ENCODE results near the gene NR6A1.

NR6A1 gene

GRCh38 chr9:124514874-124515273 is 256.2 kb downstream of the NR6A1 start:
- H3K27me3 ChIP-seq (ENCODE audit: control insufficient read depth, insufficient read depth, low read length) = peaks cover 62% of the 10 kb centered on the region

DNA sequence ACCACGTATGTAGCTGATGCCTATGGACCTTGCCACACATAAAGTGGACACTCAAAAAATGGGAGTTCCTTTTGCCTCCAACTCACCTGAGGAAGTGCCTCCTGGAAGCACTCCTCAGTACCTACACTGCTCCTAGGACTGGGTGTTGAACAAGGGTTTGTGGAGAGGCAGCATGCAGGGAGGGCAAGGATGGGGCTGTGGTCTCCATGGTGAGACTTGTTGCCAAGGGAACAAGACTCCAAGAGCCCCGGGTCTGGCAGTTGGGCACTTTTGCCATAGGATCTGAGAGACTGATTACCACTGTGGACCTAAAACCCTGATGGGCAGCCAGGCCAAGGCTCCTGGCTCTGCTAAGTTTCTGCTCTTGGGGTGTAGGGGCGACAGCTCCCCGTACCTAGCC is 257.0 kb downstream of the NR6A1 start:
- Histone ChIP-seq H3K9me3 (replicated peaks; ENCODE audit: low read length) (no peaks in the 10 kb centered on the region), H3K4me1 (ENCODE audit: control insufficient read depth, insufficient read depth, low read length) (no peaks in the 10 kb centered on the region), H3K27me3 (ENCODE audit: control insufficient read depth, insufficient read depth, low read length) (peaks cover 59% of the 10 kb centered on the region), H3K4me3 (ENCODE audit: low read length) (no peak overlapping the region), H3K4me2 (ENCODE audit: low read length) (no peak overlapping the region), H3K36me3 (ENCODE audit: insufficient read depth, low read length) (no peaks in the 10 kb centered on the region), H3K9ac (ENCODE audit: low read depth, low read length) (no peak overlapping the region)

More at GRCh38 chr9:124514874-124515273, 256.2 kb downstream of the NR6A1 start:
- Histone ChIP-seq H3K9ac (ENCODE audit: low read depth, low read length) (no peak overlapping the region), H3K4me1 (ENCODE audit: control insufficient read depth, insufficient read depth, low read length) (no peaks in the 10 kb centered on the region), H3K36me3 (ENCODE audit: insufficient read depth, low read length) (no peaks in the 10 kb centered on the region), H3K4me3 (ENCODE audit: low read length) (no peak overlapping the region), H3K4me2 (ENCODE audit: low read length) (no peak overlapping the region), H3K9me3 (replicated peaks; ENCODE audit: low read length) (no peaks in the 10 kb centered on the region)

- no peak overlapping the region for H3K4me2 ChIP-seq (ENCODE audit: low read length)
- H3K4me1 ChIP-seq (ENCODE audit: control insufficient read depth, insufficient read depth, low read length) = no peaks in the 10 kb centered on the region
- H3K36me3 ChIP-seq (ENCODE audit: insufficient read depth, low read length) = no peaks in the 10 kb centered on the region
- no peak overlapping the region for H3K9ac ChIP-seq (ENCODE audit: low read depth, low read length)
- H3K27me3 ChIP-seq (ENCODE audit: control insufficient read depth, insufficient read depth, low read length) = peaks cover 54% of the 10 kb centered on the region
- no peaks in the 10 kb centered on the region for H3K9me3 ChIP-seq (replicated peaks; ENCODE audit: low read length)
- no peak overlapping the region for H3K4me3 ChIP-seq (ENCODE audit: low read length)
These were observed 257.6 kb downstream of the NR6A1 start for GRCh38 chr9:124513376-124513994.

- Histone ChIP-seq H3K27me3 (ENCODE audit: control insufficient read depth, insufficient read depth, low read length) (peaks cover 47% of the 10 kb centered on the region), H3K4me1 (ENCODE audit: control insufficient read depth, insufficient read depth, low read length) (no peaks in the 10 kb centered on the region), H3K9ac (ENCODE audit: low read depth, low read length) (no peak overlapping the region), H3K4me2 (ENCODE audit: low read length) (no peak overlapping the region), H3K36me3 (ENCODE audit: insufficient read depth, low read length) (no peaks in the 10 kb centered on the region), H3K9me3 (replicated peaks; ENCODE audit: low read length) (no peaks in the 10 kb centered on the region), H3K4me3 (ENCODE audit: low read length) (no peak overlapping the region)
These were observed 258.3 kb downstream of the NR6A1 start for GRCh38 chr9:124512806-124513204.

DNA sequence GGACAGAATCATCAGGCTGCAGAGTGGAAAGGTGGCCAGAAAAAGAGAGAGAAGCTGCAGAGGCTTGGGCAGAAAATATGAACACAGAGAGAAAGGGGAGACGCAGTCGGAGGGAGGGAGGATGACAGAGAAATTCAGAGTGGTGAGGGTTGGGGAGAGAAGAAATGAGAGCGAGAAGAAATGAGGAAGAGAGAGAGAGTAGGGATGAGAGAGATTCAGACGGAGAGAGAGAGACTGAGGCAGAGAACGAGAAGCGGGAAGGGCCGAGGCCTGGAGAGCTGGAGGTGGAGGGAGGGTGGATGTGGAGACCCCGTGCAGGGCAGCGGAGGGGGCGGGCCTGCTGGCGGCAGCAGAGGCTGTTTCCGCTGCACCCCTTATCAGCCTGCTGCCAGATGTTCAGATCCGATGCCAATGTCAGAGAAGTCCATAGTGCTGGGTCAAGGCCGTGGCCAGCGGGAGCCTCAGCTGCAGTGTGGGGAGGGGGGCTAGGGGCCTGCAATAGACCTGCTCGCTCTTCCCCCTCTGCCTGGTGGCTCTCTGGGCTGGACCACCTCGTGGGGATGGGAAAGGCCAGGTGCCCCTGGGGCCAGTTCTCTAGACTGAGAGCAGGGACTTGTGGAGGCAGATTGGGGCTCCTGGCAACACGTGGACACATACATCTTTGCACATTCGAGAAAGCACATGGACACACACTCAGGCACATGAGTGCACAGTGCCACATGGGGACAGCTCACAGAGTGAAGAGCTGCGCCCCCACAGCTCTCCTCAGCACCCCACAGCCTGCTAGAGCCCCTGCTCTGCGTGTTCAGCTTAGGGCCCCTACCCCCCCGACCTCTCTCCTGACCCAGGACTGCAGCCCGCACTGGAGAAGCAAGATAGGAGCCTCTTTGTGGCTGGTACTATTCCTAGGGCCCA is 259.0 kb downstream of the NR6A1 start:
- Histone ChIP-seq H3K36me3 (ENCODE audit: insufficient read depth, low read length) (no peaks in the 10 kb centered on the region), H3K27me3 (ENCODE audit: control insufficient read depth, insufficient read depth, low read length) (peaks cover 43% of the 10 kb centered on the region), H3K9me3 (replicated peaks; ENCODE audit: low read length) (no peaks in the 10 kb centered on the region), H3K4me3 (ENCODE audit: low read length) (no peak overlapping the region), H3K4me2 (ENCODE audit: low read length) (no peak overlapping the region), H3K9ac (ENCODE audit: low read depth, low read length) (no peak overlapping the region), H3K4me1 (ENCODE audit: control insufficient read depth, insufficient read depth, low read length) (no peaks in the 10 kb centered on the region)

DNA sequence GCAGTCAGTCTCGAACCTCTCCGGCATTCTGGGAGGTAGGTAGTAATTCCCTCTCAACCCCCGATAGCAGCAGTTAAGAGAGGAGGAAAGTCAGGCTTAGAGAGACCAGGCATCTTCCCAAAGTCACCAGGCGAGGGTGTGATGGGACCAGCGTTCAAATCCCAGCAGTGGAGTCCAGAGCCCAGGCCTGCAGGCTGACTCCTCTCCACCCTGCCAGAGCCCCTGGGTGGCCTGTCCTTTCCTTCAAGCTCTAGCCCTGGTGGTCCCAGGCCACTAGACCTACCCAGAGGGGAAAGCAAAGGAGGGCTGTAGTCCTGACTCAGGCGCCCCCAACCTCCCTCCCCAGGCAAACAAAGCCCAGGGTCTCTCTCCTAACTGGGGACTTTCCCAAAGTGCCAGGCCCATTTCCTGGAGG is 259.7 kb downstream of the NR6A1 start:
- no peak overlapping the region for H3K9ac ChIP-seq (ENCODE audit: low read depth, low read length)
- H3K9me3 ChIP-seq (replicated peaks; ENCODE audit: low read length) = no peaks in the 10 kb centered on the region

GRCh38 chr9:124510650-124511425 is 260.3 kb downstream of the NR6A1 start:
- Histone ChIP-seq H3K4me1 (ENCODE audit: control insufficient read depth, insufficient read depth, low read length) (no peaks in the 10 kb centered on the region), H3K36me3 (ENCODE audit: insufficient read depth, low read length) (no peaks in the 10 kb centered on the region), H3K9ac (ENCODE audit: low read depth, low read length) (no peak overlapping the region), H3K27me3 (ENCODE audit: control insufficient read depth, insufficient read depth, low read length) (peaks cover 40% of the 10 kb centered on the region), H3K9me3 (replicated peaks; ENCODE audit: low read length) (no peaks in the 10 kb centered on the region), H3K4me2 (ENCODE audit: low read length) (no peak overlapping the region), H3K4me3 (ENCODE audit: low read length) (no peak overlapping the region)

More for the DNA sequence above, 259.7 kb downstream of the NR6A1 start:
- H3K27me3 ChIP-seq (ENCODE audit: control insufficient read depth, insufficient read depth, low read length) = peaks cover 38% of the 10 kb centered on the region
- no peaks in the 10 kb centered on the region for H3K36me3 ChIP-seq (ENCODE audit: insufficient read depth, low read length)
- H3K4me1 ChIP-seq (ENCODE audit: control insufficient read depth, insufficient read depth, low read length) = no peaks in the 10 kb centered on the region
- no peak overlapping the region for H3K4me2 ChIP-seq (ENCODE audit: low read length)
- H3K4me3 ChIP-seq (ENCODE audit: low read length) = no peak overlapping the region

- no peak overlapping the region for H3K4me2 ChIP-seq (ENCODE audit: low read length)
- H3K9ac ChIP-seq (ENCODE audit: low read depth, low read length) = no peak overlapping the region
- H3K4me1 ChIP-seq (ENCODE audit: control insufficient read depth, insufficient read depth, low read length) = no peaks in the 10 kb centered on the region
- no peak overlapping the region for H3K4me3 ChIP-seq (ENCODE audit: low read length)
- H3K27me3 ChIP-seq (ENCODE audit: control insufficient read depth, insufficient read depth, low read length) = peaks cover 41% of the 10 kb centered on the region
- H3K36me3 ChIP-seq (ENCODE audit: insufficient read depth, low read length) = no peaks in the 10 kb centered on the region
- no peaks in the 10 kb centered on the region for H3K9me3 ChIP-seq (replicated peaks; ENCODE audit: low read length)
These were observed 263.2 kb downstream of the NR6A1 start for GRCh38 chr9:124507880-124508423.

DNA sequence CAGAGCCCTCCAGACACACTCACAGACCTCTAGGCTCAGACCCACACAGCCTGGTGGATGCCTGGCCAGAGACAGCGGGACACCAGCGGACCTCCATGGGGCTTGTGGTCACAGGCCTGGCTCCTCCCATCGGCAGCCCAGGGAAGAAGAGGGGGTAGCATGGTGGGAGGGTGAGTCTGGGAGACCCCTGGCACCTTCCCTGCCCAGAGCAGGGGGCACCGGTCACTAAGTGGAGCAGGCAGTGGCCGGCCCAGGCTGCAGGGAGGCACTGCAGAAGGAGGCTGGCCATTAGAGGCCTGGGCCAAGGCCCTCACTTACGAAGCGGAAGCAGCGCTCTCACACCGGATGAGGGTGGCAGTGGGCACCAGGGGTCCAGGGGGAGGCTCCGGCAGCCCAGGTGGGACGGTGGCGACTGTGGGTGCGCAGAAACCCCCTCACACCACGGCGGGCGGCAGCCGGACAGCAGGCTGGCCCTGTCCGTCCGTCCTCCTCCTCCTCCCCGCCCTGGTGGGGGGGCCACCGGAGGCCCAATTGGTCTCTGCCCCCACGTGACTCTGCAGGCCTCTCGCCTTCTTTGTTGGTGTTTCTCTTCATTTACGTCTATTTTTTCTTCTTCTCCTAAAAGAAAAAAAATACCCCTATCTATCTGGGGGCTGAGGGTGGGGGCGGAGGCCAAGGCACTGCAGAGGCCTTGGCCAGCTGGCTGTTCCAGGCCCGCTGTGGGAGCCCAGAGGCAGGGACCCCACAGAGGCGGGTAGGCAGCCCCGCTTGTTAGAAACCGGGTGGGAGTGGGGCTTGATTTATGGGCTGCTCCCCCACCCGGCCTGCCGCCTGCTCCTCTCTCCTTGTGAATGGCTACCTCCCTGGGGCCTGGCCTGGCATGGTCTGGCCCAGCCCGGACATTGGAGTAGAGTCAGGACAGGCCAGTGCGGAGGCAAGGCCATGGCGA is 263.9 kb downstream of the NR6A1 start, which contains the start of gene NR5A1:
Gene NR5A1, minus strand, starts transcription at position 469 of the 949 bp plus-strand sequence. CDS start 4,004 bp downstream, outside the sequence.
- Histone ChIP-seq H3K9me3 (replicated peaks; ENCODE audit: low read length) (no peaks in the 10 kb centered on the region), H3K4me3 (ENCODE audit: low read length) (no peak within 1 kb of the TSS), H3K36me3 (ENCODE audit: insufficient read depth, low read length) (no peaks in the 10 kb centered on the region), H3K9ac (ENCODE audit: low read depth, low read length) (no peak within 1 kb of the TSS), H3K27me3 (ENCODE audit: control insufficient read depth, insufficient read depth, low read length) (peaks cover 40% of the 10 kb centered on the region), H3K4me2 (ENCODE audit: low read length) (no peak within 1 kb of the TSS), H3K4me1 (ENCODE audit: control insufficient read depth, insufficient read depth, low read length) (no peaks in the 10 kb centered on the region)

DNA sequence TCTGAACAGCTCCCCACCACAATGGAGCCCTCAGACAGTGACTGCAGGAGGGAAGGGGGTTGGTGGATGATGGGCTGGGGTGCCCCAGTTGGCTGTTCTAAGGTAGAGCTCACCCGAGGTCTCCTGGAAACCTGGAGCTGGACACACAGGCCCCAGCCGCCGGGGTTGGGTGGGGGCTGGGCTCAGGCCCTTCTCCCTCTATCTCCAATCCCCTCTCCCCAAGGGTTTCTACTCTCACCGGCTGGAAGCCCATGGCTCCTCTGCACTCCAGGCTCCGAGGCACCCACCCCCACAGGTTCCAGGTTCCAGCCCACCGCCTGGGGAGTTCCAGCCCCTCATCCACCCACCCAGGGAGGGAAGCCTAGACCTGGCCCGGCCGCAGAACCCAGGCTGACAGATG is 264.7 kb downstream of the NR6A1 start:
- Histone ChIP-seq H3K4me2 (ENCODE audit: low read length) (no peak overlapping the region), H3K36me3 (ENCODE audit: insufficient read depth, low read length) (no peaks in the 10 kb centered on the region), H3K4me1 (ENCODE audit: control insufficient read depth, insufficient read depth, low read length) (no peaks in the 10 kb centered on the region), H3K27me3 (ENCODE audit: control insufficient read depth, insufficient read depth, low read length) (peaks cover 46% of the 10 kb centered on the region), H3K4me3 (ENCODE audit: low read length) (no peak overlapping the region), H3K9me3 (replicated peaks; ENCODE audit: low read length) (no peaks in the 10 kb centered on the region), H3K9ac (ENCODE audit: low read depth, low read length) (no peak overlapping the region)
